Heart right ventricle (tissue), 16 donors: Measurements from ENCODE around the gene CDK14. TPM values are rescaled to one million over a fixed set of nuclear protein-coding genes. Genes with fewer than 3 reads are reported as not detected.

Experiments used
- ATAC-seq, 8 donors: fragments of 200-7000 bp; cut with Tn5 transposase; one replicate each; pipeline ENCODE4 v1.9.1; 2020; ENCODE audit warnings: mild to moderate bottlenecking in 8 of 8, moderate library complexity in 8 of 8, moderate number of reproducible peaks in 1 of 8
- DNase-seq, 2 donors: peaks; one replicate each; pipeline ENCODE4 v3.0.0-alpha.2; 2020
- H3K27ac ChIP-seq, 10 donors: fragments of 200-600 bp; sonication (generic) in 2 of 10; one replicate each; pipeline versions ENCODE4 v1.5.0 to v1.8.0; 2020 to 2022; ENCODE audit warnings: mild to moderate bottlenecking in 3 of 10
- H3K27me3 ChIP-seq, 7 donors: fragments of 200-600 bp; one replicate each; pipeline ENCODE4 v1.8.0; 2021 to 2022; ENCODE audit warnings: mild to moderate bottlenecking in 2 of 7
- H3K36me3 ChIP-seq, 9 donors: fragments of 200-600 bp; sonication (generic) in 1 of 9; one replicate each; pipeline versions ENCODE4 v1.5.0 to v1.8.0; 2020 to 2022; ENCODE audit warnings: mild to moderate bottlenecking in 2 of 9
- H3K4me1 ChIP-seq, 9 donors: fragments of 200-600 bp; sonication (generic) in 1 of 9; one replicate each; pipeline versions ENCODE4 v1.5.0 to v1.8.0; 2020 to 2022; ENCODE audit warnings: mild to moderate bottlenecking in 4 of 9
- H3K4me3 ChIP-seq, 10 donors: fragments of 200-600 bp; sonication (generic) in 2 of 10; one replicate each; pipeline versions ENCODE4 v1.5.0 to v1.8.0; 2020 to 2022; ENCODE audit warnings: mild to moderate bottlenecking in 7 of 10, moderate library complexity in 2 of 10
- H3K9me3 ChIP-seq, 11 donors: fragments of 200-600 bp in 10 of 11; sonication (generic) in 2 of 11; one replicate each; pipeline versions ENCODE4 v1.5.0 to v1.8.0; 2013 to 2022; ENCODE audit warnings: mild to moderate bottlenecking in 2 of 11, control low read depth in 1 of 11, moderate library complexity in 1 of 11
- WGBS, 2 donors: extraction: QIAGEN DNeasy Blood & Tissue Kit; methylation state at CpG; one replicate each; pipeline ENCODE4 v1.1.7; 2013; ENCODE audit warnings: inconsistent platforms in 1 of 2; 5-methylcytosine and 5-hydroxymethylcytosine counted together
- intact Hi-C, 10 donors: fragments of 100-400 bp; cut with DNase I; formaldehyde crosslinking; loops; one replicate each; pipeline versions ENCODE4 v1.11.1 to v1.14.2; 2022
- polyA plus RNA-seq, 2 donors: library from polyadenylated mRNA; stranded (reverse); fragments of 200-250 nt; gene quantifications; one replicate each; pipeline ENCODE4 v1.2.3, GENCODE V29; 2013
- total RNA-seq, 10 donors: library from RNA; stranded (reverse); fragmentation: NEBNext Ultra II Directional in 3 of 10; extraction: Animal tissue kit (Norgen Biotek cat#: 25700) in 3 of 10; gene quantifications; one replicate each; pipeline versions ENCODE4 v1.2.1 to v1.2.4, GENCODE V29; 2021 to 2023
- TF ChIP-seq, protein P1 (sequence below), 9 donors: fragments of 200-600 bp; sonication (generic) in 2 of 9; IDR thresholded peaks; one replicate each; pipeline versions ENCODE4 v1.5.0 to v1.8.0; 2021 to 2022; ENCODE audit warnings: antibody characterized with exemption in 9 of 9, mild to moderate bottlenecking in 5 of 9, moderate library complexity in 1 of 9
- donor health status: Arrhythmogenic right ventricular cardiomyopathy.
- donor health status: ischemic (EF 13 %, LVEDD 7.1; RV severe dilation, severe dysfunction).
- donor health status: healthy with polysubstance abuse.
- donor health status: DM: no; HTN: yes; CAD: no.
- donor health status: DM: no; HTN: no; CAD: no.
- donor health status: ischemic (EF 25% LVEDD 6.9; RV normal size, moderate dysfunction).
- donor health status: ischemic (EF 25% LVEDD 5.7; RV mildly dilated, moderate dysfunction).
- donor health status: healthy.
- donor health status: DM: yes; HTN: yes; CAD: no.
- donor health status: Ischemic cardiomyopathy.
- donor health status: ischemic (EF 35%, LVEDD 5.7; RV mildly dilated, moderate dysfunction).
- donor health status: nonischemic (EF 11% LVEDD 7.7; RV severe dilation, severe dysfunction).
- donor health status: DM: yes; HTN: yes; CAD: no.
- donor health status: PGD.
- donor health status: ischemic (EF 29% LVEDD 5.4; RV normal size, mild dysfunction).
- donor health status: nonischemic (EF 23%, LVEDD 6.1; RV moderate dilation, normal function).

Gene CDK14
- total and polyA plus RNA-seq, 12 donors = 3.9 to 36.5 (median 21.4) TPM

DNA sequence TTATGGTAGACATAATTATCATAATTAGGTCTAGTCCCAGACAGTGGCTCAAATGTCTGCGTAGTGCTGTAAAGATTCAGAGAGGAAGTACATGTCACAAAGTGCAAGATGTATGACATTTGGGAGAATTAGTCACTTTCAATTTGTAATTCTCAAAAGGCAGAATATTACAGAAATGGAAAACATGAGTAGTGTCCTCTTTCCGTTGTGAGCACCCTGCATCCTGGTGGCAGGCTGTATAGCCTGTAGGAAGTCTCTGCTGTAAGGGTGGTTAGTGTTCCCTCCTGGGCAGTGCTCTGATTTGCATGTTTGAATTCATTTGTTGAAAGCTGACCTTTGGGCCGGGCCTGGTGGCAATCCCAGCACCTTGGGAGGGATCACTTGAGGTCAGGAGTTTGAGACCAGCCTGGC, 17.0 kb downstream of the CDK14 start:
- Histone ChIP-seq H3K4me3 (no peak overlapping the region), H3K4me1 (peaks cover 0 to 21% (median 7%) of the 10 kb centered on the region in 9 donors), H3K27me3 (no peaks in the 10 kb centered on the region), H3K27ac (peak overlapping the region in 1 of 10 donors; percentile 32), H3K36me3 (no peaks in the 10 kb centered on the region), H3K9me3 (no peaks in the 10 kb centered on the region)
- 65 to 74% methylated on average over 3 of the region's 3 CpGs for WGBS, 2 donors
- ATAC-seq (peak in 4 of 8 donors; percentile 39 to 65 (median 50)), DNase-seq (no peak)
- TF ChIP-seq, protein P1, sequence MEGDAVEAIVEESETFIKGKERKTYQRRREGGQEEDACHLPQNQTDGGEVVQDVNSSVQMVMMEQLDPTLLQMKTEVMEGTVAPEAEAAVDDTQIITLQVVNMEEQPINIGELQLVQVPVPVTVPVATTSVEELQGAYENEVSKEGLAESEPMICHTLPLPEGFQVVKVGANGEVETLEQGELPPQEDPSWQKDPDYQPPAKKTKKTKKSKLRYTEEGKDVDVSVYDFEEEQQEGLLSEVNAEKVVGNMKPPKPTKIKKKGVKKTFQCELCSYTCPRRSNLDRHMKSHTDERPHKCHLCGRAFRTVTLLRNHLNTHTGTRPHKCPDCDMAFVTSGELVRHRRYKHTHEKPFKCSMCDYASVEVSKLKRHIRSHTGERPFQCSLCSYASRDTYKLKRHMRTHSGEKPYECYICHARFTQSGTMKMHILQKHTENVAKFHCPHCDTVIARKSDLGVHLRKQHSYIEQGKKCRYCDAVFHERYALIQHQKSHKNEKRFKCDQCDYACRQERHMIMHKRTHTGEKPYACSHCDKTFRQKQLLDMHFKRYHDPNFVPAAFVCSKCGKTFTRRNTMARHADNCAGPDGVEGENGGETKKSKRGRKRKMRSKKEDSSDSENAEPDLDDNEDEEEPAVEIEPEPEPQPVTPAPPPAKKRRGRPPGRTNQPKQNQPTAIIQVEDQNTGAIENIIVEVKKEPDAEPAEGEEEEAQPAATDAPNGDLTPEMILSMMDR (IDR thresholded peaks at IDR 0.05) = no peak
- intact Hi-C loops = no loop called here

DNA sequence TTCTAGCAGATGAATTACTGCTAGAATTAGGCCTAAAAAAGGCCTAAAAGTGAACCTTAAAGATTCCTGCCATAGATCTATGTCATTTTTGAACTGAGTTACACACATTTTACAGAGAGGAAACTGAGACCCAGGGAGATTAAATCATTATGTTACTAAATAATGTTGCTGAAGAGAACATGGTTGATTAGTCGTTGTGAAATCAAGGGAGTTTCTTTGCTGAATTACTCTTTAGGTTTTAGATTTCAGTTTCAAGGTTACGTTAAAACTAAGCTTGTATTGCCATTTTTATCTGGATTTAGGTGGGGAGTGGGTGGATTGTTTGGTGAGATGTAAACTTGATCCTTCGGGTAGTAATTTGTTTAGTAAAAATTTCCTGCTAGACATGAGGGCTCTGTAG, 21.3 kb downstream of the CDK14 start:
- Histone ChIP-seq H3K9me3 (no peaks in the 10 kb centered on the region), H3K36me3 (no peaks in the 10 kb centered on the region), H3K27ac (no peak overlapping the region), H3K4me3 (no peak overlapping the region), H3K27me3 (no peaks in the 10 kb centered on the region), H3K4me1 (peaks cover 0 to 36% (median 9%) of the 10 kb centered on the region in 9 donors)
- intact Hi-C loops = no loop called here
- WGBS, 2 donors = 91 to 93% methylated on average over 3 of the region's 3 CpGs
- TF ChIP-seq, protein P1 (IDR thresholded peaks at IDR 0.05) = no peak
- ATAC-seq = no peak
- DNase-seq = no peak

DNA sequence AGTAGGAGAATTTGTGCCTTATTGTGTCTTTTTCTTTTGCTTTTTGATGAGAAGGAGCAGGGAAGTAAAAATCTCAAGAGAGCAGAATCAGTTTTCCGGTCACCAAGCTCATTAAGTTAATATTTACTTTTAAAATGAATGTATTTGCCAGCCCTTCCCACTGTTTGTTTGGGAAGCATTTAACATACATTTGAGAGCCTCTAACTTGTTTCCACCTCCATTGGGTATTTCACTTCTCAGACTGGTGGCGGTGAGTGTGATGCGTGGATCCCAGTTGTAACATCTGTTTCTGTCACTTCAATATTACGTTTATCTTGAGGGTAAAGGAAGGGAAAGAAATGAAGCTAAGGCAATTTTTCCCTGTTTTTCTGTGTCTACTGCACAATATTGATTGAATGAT, 22.8 kb downstream of the CDK14 start:
- Histone ChIP-seq H3K36me3 (no peaks in the 10 kb centered on the region), H3K4me3 (no peak overlapping the region), H3K27ac (no peak overlapping the region), H3K27me3 (no peaks in the 10 kb centered on the region), H3K4me1 (peaks cover 0 to 35% (median 14%) of the 10 kb centered on the region in 9 donors), H3K9me3 (no peaks in the 10 kb centered on the region)
- intact Hi-C loops = no loop called here
- TF ChIP-seq, protein P1 (IDR thresholded peaks at IDR 0.05) = no peak
- ATAC-seq (no peak), DNase-seq (no peak)
- 75 to 78% methylated on average over 4 of the region's 4 CpGs for WGBS, 2 donors

DNA sequence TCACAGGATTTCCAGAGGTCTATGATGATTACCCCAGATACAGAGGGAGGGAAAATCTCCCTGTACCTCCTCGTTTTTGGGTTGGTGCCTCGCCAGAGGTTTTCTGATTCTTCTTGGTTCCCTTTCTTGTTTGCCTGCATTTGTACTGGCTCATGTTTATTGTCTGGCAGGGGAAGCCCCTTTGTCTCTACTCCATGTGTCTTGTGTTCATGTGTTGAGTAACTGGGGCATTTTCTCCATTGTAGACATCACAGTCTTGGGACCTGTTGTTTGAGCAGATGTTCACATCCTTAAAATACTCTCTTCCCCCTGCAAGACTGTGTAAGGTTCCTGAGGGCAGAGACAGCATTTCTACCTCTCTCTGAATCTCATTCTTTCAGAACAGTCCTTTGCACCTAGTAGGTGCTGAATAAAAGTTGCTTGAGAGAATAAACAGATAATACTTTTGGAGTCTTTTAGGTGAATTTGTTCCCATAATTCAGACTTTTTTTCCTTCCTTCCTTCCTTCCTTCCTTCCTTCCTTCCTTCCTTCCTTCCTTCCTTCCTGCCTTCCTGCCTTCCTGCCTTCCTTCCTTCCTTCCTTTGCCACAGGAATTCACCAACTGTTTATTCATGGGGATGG, 25.1 kb downstream of the CDK14 start:
- TF ChIP-seq, protein P1 (IDR thresholded peaks at IDR 0.05) = no peak
- peaks cover 4 to 59% (median 36%) of the 10 kb centered on the region in 9 donors for H3K4me1 ChIP-seq
- DNase-seq = no peak
- H3K27ac ChIP-seq = no peak overlapping the region
- H3K4me3 ChIP-seq = no peak overlapping the region
- intact Hi-C loops = loop anchor here in 3 of 10 donors (5.0 to 10.0 kb wide), 3 partner anchors 49 to 166 kb away; no protein-coding TSS in a partner anchor
- H3K27me3 ChIP-seq = no peaks in the 10 kb centered on the region
- no peaks in the 10 kb centered on the region for H3K36me3 ChIP-seq
- H3K9me3 ChIP-seq = no peaks in the 10 kb centered on the region
- 74 to 81% methylated on average over 2 of the region's 2 CpGs for WGBS, 2 donors
- peak in 1 of 8 donors; percentile 7 for ATAC-seq
